Neural cell (in vitro differentiated cells): Measurements from ENCODE around the gene XPR1.
"Not testable (repeated sequence)": the region's sequence is repeated elsewhere in the genome, so short reads cannot be mapped to it uniquely, and the experiment has no call there.

Experiments used
- EP300 ChIP-seq: fragments of 450-650 bp; conservative IDR thresholded peaks from 2 replicates; pipeline ENCODE4 v1.6.1; 2014; ENCODE audit warnings: antibody characterized with exemption, mild to moderate bottlenecking, moderate library complexity; ENCODE audit not compliant: poor library complexity, severe bottlenecking
- EZH2 ChIP-seq: fragments of 200-600, 300-800 bp; shearing (Covaris generic), sonication (generic); IDR thresholded peaks from 2 replicates; pipeline ENCODE4 v1.6.1; 2014; ENCODE audit warnings: antibody characterized with exemption, low read length, borderline replicate concordance, mild to moderate bottlenecking; ENCODE audit not compliant: insufficient read depth, poor library complexity, severe bottlenecking
- MXI1 ChIP-seq: fragments of 450-650 bp; conservative IDR thresholded peaks from 2 replicates; pipeline ENCODE4 v1.6.1; 2014; ENCODE audit warnings: antibody characterized with exemption, mild to moderate bottlenecking; ENCODE audit not compliant: poor library complexity, severe bottlenecking
- POLR2AphosphoS5 ChIP-seq: IDR thresholded peaks from 2 replicates; pipeline ENCODE4 v1.6.1; 2012
- RAD21 ChIP-seq: fragments of 450-650 bp; conservative IDR thresholded peaks from 2 replicates; pipeline ENCODE4 v1.6.1; 2014; ENCODE audit warnings: antibody characterized with exemption, mild to moderate bottlenecking, moderate library complexity
- SMC3 ChIP-seq: fragments of 450-650 bp; conservative IDR thresholded peaks from 2 replicates; pipeline ENCODE4 v1.6.1; 2014; ENCODE audit warnings: antibody characterized with exemption, mild to moderate bottlenecking, moderate library complexity; ENCODE audit not compliant: poor library complexity
- TAF1 ChIP-seq: IDR thresholded peaks from 2 replicates; pipeline ENCODE4 v1.6.1; 2012; ENCODE audit warnings: low read depth
- TF ChIP-seq, protein P1 (sequence below): fragments of 450-650 bp; IDR thresholded peaks from 2 replicates; pipeline ENCODE4 v1.5.1; 2014; ENCODE audit warnings: antibody characterized with exemption, mild to moderate bottlenecking, moderate library complexity; ENCODE audit not compliant: poor library complexity, severe bottlenecking
- TF ChIP-seq, protein P2 (sequence below): IDR thresholded peaks from 2 replicates; pipeline ENCODE4 v1.6.1; 2012; ENCODE audit warnings: borderline replicate concordance

DNA sequence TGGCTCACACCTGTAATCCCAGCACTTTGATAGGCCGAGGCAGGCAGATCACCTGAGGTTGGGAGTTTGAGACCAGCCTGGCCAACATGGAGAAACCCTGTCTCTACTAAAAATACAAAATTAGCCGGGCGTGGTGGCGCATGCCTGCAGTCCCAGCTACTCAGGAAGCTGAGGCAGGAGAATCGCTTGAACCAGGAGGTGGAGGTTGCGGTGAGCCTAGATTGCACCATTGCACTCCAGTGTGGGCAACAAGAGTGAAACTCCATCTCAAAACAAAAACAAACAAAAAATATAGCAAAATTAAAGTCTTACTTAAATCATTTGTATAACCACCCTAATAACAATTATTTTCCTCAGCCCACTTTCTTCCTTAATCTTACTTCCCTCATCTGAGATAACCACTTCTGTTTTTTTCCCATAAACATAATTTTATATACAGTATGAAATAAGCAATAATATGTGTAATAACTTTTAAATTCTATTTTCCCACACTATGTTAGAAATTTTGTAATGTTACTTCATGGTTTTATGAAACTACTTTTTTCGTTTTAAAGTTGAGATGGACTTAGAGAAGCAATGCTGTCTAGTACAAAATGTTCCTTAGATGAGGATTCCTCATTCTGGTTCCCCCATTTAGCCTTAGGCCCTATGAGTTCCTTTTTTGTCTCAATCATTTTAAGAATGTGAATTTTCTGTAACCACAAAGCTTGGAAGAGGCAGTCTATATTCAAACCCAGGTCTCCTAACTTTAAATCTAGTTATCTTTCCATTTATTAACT, 226.3 kb downstream of the XPR1 start:
- TF ChIP-seq, protein P1, sequence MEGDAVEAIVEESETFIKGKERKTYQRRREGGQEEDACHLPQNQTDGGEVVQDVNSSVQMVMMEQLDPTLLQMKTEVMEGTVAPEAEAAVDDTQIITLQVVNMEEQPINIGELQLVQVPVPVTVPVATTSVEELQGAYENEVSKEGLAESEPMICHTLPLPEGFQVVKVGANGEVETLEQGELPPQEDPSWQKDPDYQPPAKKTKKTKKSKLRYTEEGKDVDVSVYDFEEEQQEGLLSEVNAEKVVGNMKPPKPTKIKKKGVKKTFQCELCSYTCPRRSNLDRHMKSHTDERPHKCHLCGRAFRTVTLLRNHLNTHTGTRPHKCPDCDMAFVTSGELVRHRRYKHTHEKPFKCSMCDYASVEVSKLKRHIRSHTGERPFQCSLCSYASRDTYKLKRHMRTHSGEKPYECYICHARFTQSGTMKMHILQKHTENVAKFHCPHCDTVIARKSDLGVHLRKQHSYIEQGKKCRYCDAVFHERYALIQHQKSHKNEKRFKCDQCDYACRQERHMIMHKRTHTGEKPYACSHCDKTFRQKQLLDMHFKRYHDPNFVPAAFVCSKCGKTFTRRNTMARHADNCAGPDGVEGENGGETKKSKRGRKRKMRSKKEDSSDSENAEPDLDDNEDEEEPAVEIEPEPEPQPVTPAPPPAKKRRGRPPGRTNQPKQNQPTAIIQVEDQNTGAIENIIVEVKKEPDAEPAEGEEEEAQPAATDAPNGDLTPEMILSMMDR = not testable (repeated sequence)
- not testable (repeated sequence) for TF ChIP-seq EZH2, EP300, SMC3, POLR2AphosphoS5, MXI1, RAD21, TAF1
- TF ChIP-seq, protein P2, sequence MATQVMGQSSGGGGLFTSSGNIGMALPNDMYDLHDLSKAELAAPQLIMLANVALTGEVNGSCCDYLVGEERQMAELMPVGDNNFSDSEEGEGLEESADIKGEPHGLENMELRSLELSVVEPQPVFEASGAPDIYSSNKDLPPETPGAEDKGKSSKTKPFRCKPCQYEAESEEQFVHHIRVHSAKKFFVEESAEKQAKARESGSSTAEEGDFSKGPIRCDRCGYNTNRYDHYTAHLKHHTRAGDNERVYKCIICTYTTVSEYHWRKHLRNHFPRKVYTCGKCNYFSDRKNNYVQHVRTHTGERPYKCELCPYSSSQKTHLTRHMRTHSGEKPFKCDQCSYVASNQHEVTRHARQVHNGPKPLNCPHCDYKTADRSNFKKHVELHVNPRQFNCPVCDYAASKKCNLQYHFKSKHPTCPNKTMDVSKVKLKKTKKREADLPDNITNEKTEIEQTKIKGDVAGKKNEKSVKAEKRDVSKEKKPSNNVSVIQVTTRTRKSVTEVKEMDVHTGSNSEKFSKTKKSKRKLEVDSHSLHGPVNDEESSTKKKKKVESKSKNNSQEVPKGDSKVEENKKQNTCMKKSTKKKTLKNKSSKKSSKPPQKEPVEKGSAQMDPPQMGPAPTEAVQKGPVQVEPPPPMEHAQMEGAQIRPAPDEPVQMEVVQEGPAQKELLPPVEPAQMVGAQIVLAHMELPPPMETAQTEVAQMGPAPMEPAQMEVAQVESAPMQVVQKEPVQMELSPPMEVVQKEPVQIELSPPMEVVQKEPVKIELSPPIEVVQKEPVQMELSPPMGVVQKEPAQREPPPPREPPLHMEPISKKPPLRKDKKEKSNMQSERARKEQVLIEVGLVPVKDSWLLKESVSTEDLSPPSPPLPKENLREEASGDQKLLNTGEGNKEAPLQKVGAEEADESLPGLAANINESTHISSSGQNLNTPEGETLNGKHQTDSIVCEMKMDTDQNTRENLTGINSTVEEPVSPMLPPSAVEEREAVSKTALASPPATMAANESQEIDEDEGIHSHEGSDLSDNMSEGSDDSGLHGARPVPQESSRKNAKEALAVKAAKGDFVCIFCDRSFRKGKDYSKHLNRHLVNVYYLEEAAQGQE = not testable (repeated sequence)
